GM06990 (cell line): ENCODE measurements around the gene ARMH4.

Experiments
- DNase-seq: peaks from one replicate; pipeline ENCODE4 v3.0.0-alpha.2; 2011; ENCODE audit not compliant: insufficient read length; ENCODE audit errors: extremely low read depth
- H3K27me3 ChIP-seq: replicated peaks from 2 replicates; pipeline ENCODE4 v1.6.0; 2011; ENCODE audit warnings: low read length; ENCODE audit not compliant: control insufficient read depth, insufficient read depth
- H3K36me3 ChIP-seq: 2 replicates; pipeline ENCODE4 v1.5.1; 2011; ENCODE audit warnings: low read length; ENCODE audit not compliant: control insufficient read depth, insufficient read depth
- H3K4me3 ChIP-seq: replicated peaks from 2 replicates; pipeline ENCODE4 v1.5.1; 2011; ENCODE audit warnings: low read depth, mild to moderate bottlenecking, control low read depth, low read length
- TF ChIP-seq, protein P1 (sequence below): IDR thresholded peaks from 2 replicates; pipeline ENCODE4 v1.5.1; 2011; ENCODE audit warnings: low read length, control low read depth, mild to moderate bottlenecking, inconsistent platforms; ENCODE audit not compliant: insufficient read depth, poor library complexity, severe bottlenecking

ARMH4 gene

DNA sequence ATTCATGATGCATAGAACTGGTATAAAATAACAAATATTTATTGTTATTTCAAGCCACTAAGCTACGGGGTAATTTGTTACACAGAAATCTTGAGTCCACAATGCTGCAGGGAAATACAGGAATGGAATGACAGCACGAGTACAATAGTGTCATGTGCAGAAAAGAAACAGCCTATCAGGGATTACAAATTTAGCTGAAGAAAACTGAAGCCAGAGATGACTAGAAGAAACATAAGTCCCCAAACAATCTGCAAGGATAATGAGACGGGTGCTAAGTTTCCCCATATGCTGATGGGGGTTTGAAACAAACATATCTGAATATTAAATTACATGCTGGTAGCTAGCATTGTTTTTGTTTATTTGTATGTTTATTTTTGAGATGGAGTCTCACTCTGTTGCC, 8.9 kb downstream of the ARMH4 start:
- no peaks in the 10 kb centered on the region for H3K36me3 ChIP-seq
- no peak for DNase-seq
- TF ChIP-seq, protein P1, sequence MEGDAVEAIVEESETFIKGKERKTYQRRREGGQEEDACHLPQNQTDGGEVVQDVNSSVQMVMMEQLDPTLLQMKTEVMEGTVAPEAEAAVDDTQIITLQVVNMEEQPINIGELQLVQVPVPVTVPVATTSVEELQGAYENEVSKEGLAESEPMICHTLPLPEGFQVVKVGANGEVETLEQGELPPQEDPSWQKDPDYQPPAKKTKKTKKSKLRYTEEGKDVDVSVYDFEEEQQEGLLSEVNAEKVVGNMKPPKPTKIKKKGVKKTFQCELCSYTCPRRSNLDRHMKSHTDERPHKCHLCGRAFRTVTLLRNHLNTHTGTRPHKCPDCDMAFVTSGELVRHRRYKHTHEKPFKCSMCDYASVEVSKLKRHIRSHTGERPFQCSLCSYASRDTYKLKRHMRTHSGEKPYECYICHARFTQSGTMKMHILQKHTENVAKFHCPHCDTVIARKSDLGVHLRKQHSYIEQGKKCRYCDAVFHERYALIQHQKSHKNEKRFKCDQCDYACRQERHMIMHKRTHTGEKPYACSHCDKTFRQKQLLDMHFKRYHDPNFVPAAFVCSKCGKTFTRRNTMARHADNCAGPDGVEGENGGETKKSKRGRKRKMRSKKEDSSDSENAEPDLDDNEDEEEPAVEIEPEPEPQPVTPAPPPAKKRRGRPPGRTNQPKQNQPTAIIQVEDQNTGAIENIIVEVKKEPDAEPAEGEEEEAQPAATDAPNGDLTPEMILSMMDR: no peak
- no peak overlapping the region for H3K4me3 ChIP-seq
- no peaks in the 10 kb centered on the region for H3K27me3 ChIP-seq

DNA sequence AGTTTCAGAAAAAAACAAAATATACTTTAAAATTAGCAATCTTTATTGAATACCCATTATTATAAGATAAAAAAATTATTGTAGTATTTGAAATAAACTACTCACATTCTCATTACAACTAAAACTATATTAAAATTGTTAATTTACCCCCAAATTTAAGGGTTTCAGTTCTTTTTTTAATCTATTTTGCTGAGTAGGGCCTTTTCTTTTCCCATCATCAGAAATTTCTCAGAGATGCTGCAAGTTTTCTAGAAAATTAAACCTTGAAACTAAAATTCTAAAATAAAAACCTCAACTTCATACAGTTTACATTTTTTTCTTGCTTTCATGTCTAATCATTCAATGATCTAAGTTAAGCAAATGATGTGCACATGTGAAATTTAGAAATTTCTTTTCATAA, 10.1 kb downstream of the ARMH4 start:
- H3K36me3 ChIP-seq: no peaks in the 10 kb centered on the region
- no peak overlapping the region for H3K4me3 ChIP-seq
- no peak for DNase-seq
- TF ChIP-seq, protein P1: no peak
- H3K27me3 ChIP-seq: no peaks in the 10 kb centered on the region

DNA sequence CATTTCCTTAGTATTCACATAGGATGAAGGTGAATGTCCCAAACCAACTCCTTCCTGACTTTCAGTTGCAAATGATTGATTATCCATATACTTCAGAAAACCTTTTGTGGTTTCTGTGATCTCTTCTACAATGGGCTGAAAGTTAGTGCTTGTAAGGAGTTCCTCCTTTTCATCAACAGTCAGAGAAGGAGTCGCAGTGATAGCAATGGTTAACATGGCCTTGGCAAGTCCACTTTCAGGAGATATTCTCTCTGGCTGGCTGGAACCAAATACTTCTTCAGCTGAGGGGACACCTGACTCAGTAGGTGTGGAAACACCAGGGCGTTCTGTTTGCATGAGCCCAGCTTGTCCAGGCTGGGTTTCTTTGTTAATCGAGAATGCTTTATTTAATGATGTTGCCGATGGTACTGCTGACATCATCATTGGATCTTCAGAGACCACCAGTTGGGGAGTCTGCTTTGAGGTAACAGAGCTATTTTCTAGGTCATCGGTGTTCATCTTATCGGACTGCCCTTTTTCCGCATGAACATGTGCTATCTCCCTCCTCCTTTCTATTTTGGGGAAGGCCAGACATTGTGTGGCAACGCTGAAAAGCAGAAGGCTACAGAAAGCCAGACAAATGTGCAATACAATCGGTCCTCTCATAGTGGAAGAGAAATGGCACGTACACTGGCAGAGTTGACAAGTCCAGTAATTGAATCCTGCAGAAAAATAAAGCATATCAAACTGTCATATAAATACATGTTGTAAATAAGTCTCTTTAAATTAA, 13.1 kb downstream of the ARMH4 start:
- DNase-seq: no peak
- TF ChIP-seq, protein P1: no peak

DNA sequence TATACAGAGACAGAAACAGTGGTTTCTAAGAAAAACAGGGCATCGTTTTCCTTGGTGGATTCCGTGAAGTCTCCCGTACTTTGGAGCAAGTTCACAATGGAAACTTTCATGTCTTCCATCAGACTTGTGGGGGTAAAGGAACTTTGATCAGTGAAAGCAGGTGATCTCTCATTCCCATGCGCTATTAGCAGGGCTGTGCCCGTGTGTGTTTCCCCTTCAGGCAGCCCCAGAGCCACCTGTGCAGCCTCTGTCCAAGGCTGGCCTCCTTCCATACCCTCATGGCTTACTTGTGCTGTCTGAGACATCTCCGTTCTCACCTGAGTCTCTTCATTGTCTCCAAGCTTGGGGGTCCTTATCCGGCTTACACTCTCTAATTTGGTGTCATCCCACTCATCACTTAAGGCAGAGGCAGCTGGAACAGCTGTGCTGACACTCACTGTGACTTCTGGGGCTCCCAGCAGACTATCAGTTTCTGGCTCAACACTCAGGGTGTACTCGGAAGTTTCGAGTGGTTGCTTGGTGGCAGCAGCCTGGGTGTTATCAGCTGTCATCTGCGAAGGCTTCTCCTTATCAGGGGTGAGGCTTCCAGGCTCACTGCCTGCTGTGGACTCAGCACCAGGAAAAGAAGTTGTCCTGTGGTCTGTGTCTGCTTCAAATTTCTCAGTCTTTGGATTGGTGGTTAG, 13.8 kb downstream of the ARMH4 start:
- H3K4me3 ChIP-seq: no peak overlapping the region
- H3K36me3 ChIP-seq: no peaks in the 10 kb centered on the region
- no peak for DNase-seq
- TF ChIP-seq, protein P1: no peak
- H3K27me3 ChIP-seq: no peaks in the 10 kb centered on the region

More for the DNA sequence above, 13.1 kb downstream of the ARMH4 start:
- Histone ChIP-seq H3K36me3 (no peaks in the 10 kb centered on the region), H3K4me3 (no peak overlapping the region), H3K27me3 (no peaks in the 10 kb centered on the region)

DNA sequence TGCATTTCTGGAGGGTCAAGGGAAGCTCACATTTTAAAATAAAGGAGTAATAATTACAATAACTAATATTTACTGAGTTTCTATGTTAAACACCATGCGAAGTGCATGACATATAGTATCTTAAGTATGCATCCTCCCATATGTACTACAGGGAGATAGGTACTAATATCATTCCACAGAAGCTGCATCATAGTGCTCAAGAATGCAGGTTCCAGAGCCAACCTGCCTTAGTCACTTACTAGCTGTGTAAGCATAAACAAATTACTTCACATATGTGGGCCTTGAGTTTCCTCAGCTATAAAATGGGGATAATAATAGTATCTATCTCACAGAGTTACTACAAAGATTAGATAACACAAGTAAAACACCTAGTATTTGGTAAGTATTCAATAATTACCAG, 18.3 kb downstream of the ARMH4 start:
- TF ChIP-seq, protein P1: no peak
- Histone ChIP-seq H3K27me3 (no peaks in the 10 kb centered on the region; the same call in 1 of the 2 replicates), H3K4me3 (no peak overlapping the region), H3K36me3 (no peaks in the 10 kb centered on the region)
- DNase-seq: no peak
